ENCODE measurements around the gene CDR2L.
A peak's percentile ranks its signal among the peaks of the same experiment; 100 is the strongest.

The CDR2L gene

DNA sequence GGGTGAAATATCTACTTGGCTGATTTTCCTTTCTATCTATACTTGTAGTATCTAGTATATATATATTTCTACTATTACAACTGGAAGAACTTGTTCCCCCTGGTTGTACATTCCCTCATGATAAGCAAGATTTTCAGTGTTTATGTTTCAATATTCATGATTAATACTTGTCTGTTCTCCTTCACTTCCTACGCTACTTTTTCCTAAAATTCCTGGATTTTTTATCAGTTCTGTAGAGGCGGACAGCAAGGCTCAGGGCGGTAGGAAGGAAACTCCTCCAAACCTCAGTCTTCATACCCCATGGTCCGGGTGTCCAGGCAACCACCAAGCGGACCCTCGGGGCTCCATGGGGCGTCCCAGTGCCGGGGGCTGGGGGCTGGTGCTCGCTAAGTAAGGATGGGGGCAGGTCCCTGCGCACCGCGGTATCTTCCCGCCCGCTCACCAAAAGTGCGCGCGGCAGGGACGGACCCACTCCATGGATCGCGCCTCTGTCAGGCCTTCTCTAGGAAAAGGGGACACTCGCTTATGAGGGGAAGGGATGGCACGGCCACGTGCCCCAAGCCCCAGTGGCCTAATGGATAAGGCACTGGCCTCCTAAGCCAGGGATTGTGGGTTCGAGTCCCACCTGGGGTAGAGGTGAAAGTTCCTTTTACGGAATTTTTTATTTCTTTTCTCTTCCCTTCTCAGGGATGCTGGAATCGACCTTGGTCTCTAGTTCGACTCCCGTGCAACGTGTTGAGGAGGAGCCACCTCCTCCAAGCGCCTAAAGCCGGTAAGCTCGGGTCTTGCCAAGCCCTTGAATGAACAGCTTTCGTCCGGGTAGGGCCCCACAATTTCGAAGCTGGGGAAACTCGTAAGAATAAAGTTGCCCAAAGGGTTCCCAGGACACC lies 46.2 kb downstream of the CDR2L start:
- Histone ChIP-seq H3K4me3 (ENCODE audit: low read depth, low read length, poor library complexity, severe bottlenecking) (peak overlapping the region; percentile 93), H4K20me1 (ENCODE audit: insufficient read depth, low read length) (no peaks in the 10 kb centered on the region), H3K79me2 (ENCODE audit: insufficient read depth, low read length) (no peaks in the 10 kb centered on the region), H3K27me3 (ENCODE audit: insufficient read depth, low read length) (no peaks in the 10 kb centered on the region), H2AFZ (ENCODE audit: low read length) (no peak overlapping the region), H3K36me3 (ENCODE audit: insufficient read depth, low read length) (peaks cover 4% of the 10 kb centered on the region; the same call in 1 of the 2 replicates), H3K9ac (ENCODE audit: low read length) (peak overlapping the region; percentile 95), H3F3A (ENCODE audit: insufficient read depth, low read length) (no peaks in the 10 kb centered on the region), H3K9me2 (ENCODE audit: low read depth, low read length) (no peaks in the 10 kb centered on the region), H3K4me1 (ENCODE audit: insufficient read depth, low read length, severe bottlenecking) (peaks cover 23% of the 10 kb centered on the region), H3K9me3 (ENCODE audit: low read length) (no peaks in the 10 kb centered on the region), H3K4me2 (ENCODE audit: low read length) (peak overlapping the region; percentile 95), H3K27ac (ENCODE audit: low read depth, low read length, poor library complexity, severe bottlenecking) (peak overlapping the region; percentile 46)
- no peak for TF ChIP-seq EZH2 (IDR thresholded peaks at IDR 0.05; ENCODE audit: borderline replicate concordance, low read length)
- TF ChIP-seq, protein P1, sequence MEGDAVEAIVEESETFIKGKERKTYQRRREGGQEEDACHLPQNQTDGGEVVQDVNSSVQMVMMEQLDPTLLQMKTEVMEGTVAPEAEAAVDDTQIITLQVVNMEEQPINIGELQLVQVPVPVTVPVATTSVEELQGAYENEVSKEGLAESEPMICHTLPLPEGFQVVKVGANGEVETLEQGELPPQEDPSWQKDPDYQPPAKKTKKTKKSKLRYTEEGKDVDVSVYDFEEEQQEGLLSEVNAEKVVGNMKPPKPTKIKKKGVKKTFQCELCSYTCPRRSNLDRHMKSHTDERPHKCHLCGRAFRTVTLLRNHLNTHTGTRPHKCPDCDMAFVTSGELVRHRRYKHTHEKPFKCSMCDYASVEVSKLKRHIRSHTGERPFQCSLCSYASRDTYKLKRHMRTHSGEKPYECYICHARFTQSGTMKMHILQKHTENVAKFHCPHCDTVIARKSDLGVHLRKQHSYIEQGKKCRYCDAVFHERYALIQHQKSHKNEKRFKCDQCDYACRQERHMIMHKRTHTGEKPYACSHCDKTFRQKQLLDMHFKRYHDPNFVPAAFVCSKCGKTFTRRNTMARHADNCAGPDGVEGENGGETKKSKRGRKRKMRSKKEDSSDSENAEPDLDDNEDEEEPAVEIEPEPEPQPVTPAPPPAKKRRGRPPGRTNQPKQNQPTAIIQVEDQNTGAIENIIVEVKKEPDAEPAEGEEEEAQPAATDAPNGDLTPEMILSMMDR (IDR thresholded peaks at IDR 0.05; ENCODE audit: low read length), result no peak

DNA sequence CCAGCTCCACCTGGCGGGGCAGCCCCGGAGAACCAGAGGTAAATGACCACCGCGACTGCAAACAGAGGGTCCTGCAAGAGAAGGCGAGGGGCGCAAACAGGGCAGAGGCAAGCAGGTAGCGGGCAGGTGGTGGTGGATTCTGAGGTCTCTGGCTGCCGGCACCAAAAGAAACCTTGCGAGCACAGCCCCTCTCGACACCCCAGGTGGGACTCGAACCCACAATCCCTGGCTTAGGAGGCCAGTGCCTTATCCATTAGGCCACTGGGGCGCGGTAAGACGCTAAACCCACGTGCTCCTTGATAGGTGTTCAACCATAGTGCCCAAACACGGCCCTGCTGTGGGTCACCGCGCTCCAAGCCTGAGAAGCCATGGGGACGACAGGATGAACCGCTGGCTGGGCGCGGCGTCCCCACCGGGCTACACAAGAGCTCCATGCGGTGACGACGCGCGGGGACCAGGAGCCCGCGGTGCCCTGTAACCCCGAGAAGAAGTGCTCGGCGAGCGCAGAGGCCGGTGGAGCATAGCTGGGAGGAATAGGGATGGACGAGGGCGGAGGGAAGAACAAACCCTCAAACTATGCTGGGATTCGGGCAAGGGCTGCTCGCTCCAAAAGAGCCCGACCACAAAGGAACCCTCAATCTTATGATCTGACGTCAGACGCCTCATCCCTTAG lies 46.9 kb downstream of the CDR2L start:
- Histone ChIP-seq H3K36me3 (ENCODE audit: insufficient read depth, low read length) (peaks cover 12% of the 10 kb centered on the region; the same call in 1 of the 2 replicates), H3K4me2 (ENCODE audit: low read length) (peak overlapping the region; percentile 95), H4K20me1 (ENCODE audit: insufficient read depth, low read length) (no peaks in the 10 kb centered on the region), H3K4me3 (ENCODE audit: low read depth, low read length, poor library complexity, severe bottlenecking) (peak overlapping the region; percentile 93), H3F3A (ENCODE audit: insufficient read depth, low read length) (no peaks in the 10 kb centered on the region), H3K27me3 (ENCODE audit: insufficient read depth, low read length) (no peaks in the 10 kb centered on the region), H3K9ac (ENCODE audit: low read length) (peak overlapping the region; percentile 95), H3K4me1 (ENCODE audit: insufficient read depth, low read length, severe bottlenecking) (peaks cover 23% of the 10 kb centered on the region), H3K9me2 (ENCODE audit: low read depth, low read length) (no peaks in the 10 kb centered on the region), H2AFZ (ENCODE audit: low read length) (peak overlapping the region; percentile 77; the same call in 1 of the 2 replicates), H3K79me2 (ENCODE audit: insufficient read depth, low read length) (no peaks in the 10 kb centered on the region), H3K27ac (ENCODE audit: low read depth, low read length, poor library complexity, severe bottlenecking) (peak overlapping the region; percentile 69), H3K9me3 (ENCODE audit: low read length) (no peaks in the 10 kb centered on the region)
- no peak for TF ChIP-seq EZH2 (IDR thresholded peaks at IDR 0.05; ENCODE audit: borderline replicate concordance, low read length)
- TF ChIP-seq, protein P1 (IDR thresholded peaks at IDR 0.05; ENCODE audit: low read length), result no peak

DNA sequence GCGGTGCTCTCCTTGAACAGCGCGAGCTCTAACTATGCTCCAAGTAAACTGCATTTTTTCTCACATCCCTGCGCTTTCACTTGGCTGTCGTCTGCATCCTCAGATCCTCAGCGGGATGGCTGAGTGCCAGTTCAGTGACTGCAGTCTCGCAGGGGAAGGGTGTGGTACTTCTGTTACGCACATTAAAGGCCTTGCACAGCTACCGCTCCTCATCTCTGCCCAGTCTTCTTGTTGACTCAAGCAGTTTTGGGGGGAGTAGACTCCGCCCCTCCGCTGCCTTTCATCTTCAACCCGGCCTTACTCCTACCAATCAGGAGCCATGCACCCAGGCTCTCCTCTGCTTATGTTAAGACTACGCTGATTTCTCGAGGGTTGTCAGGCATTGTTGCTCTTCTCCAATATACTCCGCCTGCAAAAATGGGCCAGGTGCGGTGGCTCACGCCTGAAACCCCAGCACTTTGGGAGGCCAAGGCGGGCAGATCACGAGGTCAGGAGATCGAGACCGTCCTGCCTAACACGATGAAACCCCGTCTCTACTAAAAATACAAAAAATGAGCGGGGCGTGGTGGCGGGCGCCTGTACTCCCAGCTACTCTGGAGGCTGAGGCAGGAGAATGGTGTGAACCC lies 49.3 kb downstream of the CDR2L start:
- Histone ChIP-seq H3K27me3 (ENCODE audit: insufficient read depth, low read length) (no peaks in the 10 kb centered on the region), H3K36me3 (ENCODE audit: insufficient read depth, low read length) (peaks cover 35% of the 10 kb centered on the region), H3K4me1 (ENCODE audit: insufficient read depth, low read length, severe bottlenecking) (peaks cover 23% of the 10 kb centered on the region), H3F3A (ENCODE audit: insufficient read depth, low read length) (no peaks in the 10 kb centered on the region), H3K4me3 (ENCODE audit: low read depth, low read length, poor library complexity, severe bottlenecking) (no peak overlapping the region), H4K20me1 (ENCODE audit: insufficient read depth, low read length) (no peaks in the 10 kb centered on the region), H3K9me2 (ENCODE audit: low read depth, low read length) (no peaks in the 10 kb centered on the region), H3K9ac (ENCODE audit: low read length) (no peak overlapping the region), H3K4me2 (ENCODE audit: low read length) (no peak overlapping the region), H3K27ac (ENCODE audit: low read depth, low read length, poor library complexity, severe bottlenecking) (no peak overlapping the region), H3K79me2 (ENCODE audit: insufficient read depth, low read length) (no peaks in the 10 kb centered on the region), H2AFZ (ENCODE audit: low read length) (no peak overlapping the region), H3K9me3 (ENCODE audit: low read length) (no peaks in the 10 kb centered on the region)
- TF ChIP-seq, protein P1 (IDR thresholded peaks at IDR 0.05; ENCODE audit: low read length), result no peak
- TF ChIP-seq EZH2 (IDR thresholded peaks at IDR 0.05; ENCODE audit: borderline replicate concordance, low read length), result no peak

Data from OCI-LY1 (cell line).